HT-29 (cell line): Measurements from ENCODE around the gene NCLN. TPM values are rescaled to one million over a fixed set of nuclear protein-coding genes. Genes with fewer than 3 reads are reported as not detected.
"Not testable (repeated sequence)": the region's sequence is repeated elsewhere in the genome, so short reads cannot be mapped to it uniquely, and the experiment has no call there.

ENCODE experiments used
- DNase-seq: peaks from one replicate; pipeline ENCODE4 v3.0.0-alpha.2; 2015; ENCODE audit warnings: low spot score
- total RNA-seq: library from RNA; depleted of rRNA; stranded (reverse); fragments of >200 nt; shearing (Covaris generic); gene quantifications from 2 replicates; pipeline ENCODE4 v1.2.3, GENCODE V29; 2014

NCLN gene
- total RNA-seq, 1 experiment from 2014 or later = 104 TPM

DNA sequence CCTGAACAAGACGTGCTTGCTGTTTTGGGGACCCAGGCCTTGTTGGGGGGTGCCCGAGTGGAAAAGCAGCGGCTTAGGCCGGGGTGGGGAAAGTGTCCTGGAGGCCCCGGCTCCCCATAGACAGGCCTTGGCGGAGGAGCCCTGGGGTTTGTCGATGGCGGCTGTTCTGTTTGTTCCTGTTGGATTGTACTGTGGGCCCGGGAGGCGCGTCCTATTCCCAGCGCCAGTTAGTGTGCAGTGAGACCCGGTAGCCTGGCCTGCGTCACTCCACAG, 11.1 kb downstream of the NCLN start:
- DNase-seq = no peak

DNA sequence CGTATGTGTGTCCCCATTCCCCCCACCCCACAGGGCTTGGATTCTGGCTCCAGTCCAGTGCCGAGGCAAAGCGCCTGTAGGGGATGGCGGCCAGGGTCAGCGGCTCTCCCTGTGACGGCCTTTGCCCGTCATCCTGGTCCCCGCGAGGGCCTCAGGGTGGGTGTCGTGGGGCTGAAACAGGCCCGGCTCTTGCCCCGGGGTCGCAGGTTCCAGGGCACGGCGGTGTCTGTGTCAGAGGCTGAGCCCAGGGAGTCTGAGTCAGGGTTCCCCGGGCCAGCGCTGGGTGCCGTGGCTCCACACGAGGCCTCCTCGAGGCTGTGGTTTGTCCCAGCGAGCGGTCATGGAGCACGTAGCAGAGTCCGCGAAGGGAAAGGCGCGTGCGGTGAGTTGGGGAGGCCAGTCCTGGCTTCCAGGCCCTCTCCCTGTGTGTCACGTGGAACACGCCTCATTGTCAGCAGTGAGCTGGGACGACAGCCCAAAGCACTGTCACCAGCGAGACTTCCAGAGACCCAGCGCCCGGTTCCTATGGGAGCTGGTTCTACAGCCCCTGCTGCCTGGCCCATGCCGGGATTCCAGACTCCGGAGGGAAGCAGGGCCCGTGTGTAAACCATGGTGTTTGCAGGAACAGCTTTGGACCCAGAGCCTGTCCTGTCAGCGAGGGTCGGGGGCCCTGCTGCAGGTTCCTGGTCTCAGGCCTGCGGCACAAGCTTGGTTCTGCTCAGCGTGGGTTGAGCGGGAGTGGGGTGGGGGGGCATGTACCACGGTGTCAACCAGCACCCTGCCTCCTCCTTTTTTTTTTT, 13.4 kb downstream of the NCLN start:
- DNase-seq = no peak

DNA sequence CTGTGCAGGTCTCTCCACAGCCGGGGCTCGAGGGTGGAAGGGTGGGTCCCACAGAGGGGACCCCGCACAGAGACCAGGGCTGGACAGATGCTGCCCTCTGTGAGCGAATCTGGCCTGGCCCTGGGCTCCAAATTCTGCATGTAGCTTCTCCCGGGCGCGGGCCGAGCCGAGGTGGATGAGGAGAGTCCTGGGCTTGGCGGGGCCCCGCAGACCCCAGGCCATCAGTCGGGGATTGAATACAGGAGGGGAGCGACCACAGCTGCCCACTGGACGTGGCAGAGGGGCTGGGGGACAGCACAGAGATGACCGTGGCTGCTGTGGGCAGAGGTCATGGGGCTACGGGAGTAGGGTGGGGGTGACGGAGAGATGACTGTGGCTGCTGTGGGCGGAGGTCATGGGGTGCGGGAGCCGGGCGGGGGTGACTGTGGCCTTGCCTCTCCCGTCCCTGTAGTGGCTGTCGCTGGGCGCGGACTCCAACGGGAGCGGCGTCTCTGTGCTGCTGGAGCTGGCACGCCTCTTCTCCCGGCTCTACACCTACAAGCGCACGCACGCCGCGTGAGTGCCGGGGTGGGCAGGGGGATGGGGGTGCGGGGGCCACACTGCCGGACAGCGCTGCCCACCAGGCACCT, 15.5 kb downstream of the NCLN start:
- DNase-seq = no peak

DNA sequence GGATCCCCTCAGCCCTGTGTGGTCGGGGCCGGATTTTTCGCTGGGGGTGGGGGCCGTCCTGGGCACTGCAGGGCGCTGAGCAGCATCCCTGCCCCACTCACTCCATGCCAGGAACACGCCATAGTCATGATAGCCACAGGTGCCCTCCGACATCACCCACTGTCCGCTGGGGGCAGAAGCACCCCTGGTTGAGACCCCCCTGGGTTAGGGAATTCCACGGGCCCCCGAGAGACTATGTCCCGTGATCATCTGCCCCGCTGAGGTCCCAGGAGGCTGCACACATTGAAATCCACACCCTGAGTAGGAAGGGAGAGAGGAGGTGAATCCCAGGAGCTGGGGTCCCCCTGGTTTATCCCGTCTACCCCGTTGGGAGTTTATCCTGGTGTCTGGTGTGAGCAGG, 16.2 kb downstream of the NCLN start:
- no peak for DNase-seq

DNA sequence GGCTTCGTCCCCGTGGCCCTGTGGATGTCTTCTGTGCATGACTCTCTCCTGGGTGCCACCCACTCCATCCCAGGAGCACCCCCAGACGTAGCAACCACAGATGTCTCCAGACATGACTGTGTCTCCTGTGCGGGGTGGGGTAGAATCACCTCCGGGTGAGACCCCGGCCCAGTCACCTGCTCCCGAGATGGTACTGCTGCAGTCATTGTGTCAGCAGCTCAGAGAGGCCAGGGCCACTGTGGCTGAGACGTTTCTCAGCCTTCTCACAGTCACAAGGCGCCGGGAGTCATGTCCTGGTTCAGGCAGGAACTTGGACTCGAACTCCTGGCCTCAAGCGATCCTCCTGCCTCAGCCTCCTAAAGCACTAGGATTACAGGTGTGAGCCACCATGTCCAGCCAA, 16.6 kb downstream of the NCLN start:
- DNase-seq = no peak

DNA sequence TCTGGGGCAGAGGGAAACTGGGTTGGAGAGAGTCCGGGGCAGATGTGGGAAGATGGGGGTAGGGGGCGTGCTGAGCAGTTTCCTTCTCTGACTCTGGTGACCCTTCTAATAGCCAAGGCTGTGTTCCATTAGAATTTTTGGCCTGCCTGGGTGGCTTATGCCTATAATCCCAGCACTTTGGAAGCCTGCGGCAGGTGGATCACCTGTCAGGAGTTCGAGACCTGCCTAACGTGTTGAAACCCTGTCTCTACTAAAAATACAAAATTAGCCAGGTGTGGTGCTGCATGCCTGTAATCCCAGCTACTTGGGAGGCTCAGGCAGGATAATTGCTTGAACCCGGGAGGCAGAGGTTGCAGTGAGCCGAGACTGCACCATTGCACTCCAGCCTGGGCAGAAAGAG, 17.2 kb downstream of the NCLN start:
- DNase-seq = not testable (repeated sequence)

DNA sequence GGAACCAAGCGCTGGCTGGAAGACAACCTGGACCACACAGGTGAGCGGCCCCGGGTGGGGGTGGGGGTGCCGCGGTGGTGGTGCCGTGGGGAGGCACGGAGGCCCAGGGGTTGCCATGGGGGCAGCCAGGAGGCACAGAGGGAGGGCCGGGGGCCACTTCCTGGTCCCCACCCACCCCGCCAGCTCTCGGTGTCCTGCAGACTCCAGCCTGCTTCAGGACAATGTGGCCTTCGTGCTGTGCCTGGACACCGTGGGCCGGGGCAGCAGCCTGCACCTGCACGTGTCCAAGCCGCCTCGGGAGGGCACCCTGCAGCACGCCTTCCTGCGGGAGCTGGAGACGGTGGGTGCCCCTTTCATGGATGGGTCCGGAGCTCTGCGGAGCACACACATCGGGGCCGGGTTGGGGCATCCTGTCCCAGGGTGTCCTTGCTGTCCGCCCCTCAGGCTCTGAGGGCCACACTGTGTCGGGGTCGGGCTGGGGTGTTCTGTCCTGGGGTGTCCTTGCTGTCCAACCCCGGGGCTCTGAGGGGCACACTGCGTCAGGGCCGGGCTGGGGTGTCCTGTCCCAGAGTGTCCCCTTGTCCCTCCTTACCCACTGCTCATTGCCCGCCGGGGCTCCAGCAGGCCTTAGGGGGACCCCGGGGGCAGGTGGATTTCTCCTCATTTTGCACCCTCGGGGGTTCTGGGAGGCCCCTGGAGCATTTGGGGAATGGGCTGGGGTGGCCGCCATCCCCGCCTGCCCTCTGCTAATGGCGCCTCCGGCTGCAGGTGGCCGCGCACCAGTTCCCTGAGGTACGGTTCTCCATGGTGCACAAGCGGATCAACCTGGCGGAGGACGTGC, 18.3 kb downstream of the NCLN start:
- no peak for DNase-seq

DNA sequence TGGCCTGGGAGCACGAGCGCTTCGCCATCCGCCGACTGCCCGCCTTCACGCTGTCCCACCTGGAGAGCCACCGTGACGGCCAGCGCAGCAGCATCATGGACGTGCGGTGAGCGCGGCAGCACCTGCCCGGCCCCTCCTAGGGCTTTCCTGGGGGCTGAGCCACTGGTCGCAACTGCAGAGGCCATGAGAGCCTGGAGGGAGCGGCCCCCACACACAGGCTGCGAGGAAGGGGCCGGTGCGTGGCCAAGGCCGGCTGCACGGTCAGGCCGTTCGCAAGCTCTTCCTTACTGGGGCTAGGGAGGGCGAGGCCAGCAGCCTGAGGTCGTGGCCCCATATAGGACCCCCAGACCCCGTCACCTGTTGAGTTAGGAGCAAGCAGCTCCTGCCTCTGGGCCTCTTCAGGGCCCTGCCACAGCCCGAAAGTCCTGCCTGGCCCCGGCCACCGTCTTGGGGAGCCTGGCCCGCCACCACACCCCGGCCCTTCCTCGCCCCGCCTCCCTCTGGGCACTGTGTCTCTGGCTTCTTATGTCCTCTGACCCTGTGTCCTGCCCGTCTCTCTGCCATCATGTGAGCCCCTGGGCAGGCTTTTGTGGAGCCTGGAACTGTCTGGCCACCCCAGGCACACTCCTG, 19.0 kb downstream of the NCLN start:
- DNase-seq = no peak

DNA sequence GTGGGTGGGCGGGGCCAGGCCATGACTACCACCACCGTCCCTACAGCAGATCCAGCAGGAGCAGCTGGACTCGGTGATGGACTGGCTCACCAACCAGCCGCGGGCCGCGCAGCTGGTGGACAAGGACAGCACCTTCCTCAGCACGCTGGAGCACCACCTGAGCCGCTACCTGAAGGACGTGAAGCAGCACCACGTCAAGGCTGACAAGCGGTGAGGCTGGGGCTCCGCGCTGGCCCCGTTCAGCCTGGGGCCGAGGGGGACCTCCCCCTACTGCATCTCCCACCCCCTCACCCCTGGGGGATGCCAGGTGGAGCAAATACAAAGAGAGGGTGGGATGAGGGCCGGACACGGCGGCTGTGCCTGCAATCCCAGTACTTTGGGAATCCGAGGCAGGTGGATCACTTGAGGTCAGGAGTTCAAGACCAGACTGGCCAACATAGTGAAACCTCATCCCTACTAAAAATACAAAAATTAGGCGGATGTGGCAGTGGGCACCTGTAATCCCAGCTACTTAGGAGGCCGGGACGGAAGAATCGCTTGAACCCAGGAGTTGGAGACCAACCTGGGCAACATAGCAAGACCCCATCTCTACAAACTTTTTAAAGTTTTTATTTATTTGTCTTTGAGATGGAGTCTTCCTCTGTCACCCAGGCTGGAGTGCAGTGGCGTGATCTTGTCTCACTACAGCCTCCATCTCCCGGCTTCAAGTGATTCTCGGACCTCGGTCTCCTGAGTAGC, 20.7 kb downstream of the NCLN start:
- DNase-seq = no peak

DNA sequence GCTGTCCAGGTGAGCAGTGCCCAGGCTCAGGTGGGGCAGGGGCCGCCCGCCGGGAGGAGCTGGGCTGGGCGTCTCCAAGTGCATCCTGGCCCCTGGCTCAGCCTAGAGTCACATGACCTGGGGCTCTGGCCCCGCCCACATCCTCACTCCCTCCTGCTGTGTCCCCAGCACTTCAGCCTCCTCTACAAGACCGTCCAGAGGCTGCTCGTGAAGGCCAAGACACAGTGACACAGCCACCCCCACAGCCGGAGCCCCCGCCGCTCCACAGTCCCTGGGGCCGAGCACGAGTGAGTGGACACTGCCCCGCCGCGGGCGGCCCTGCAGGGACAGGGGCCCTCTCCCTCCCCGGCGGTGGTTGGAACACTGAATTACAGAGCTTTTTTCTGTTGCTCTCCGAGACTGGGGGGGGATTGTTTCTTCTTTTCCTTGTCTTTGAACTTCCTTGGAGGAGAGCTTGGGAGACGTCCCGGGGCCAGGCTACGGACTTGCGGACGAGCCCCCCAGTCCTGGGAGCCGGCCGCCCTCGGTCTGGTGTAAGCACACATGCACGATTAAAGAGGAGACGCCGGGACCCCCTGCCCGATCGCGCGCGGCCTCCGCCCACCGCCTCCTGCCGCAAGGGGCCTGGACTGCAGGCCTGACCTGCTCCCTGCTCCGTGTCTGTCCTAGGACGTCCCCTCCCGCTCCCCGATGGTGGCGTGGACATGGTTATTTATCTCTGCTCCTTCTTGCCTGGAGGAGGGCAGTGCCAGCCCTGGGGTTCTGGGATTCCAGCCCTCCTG, 21.9 kb downstream of the NCLN start:
- no peak for DNase-seq

DNA sequence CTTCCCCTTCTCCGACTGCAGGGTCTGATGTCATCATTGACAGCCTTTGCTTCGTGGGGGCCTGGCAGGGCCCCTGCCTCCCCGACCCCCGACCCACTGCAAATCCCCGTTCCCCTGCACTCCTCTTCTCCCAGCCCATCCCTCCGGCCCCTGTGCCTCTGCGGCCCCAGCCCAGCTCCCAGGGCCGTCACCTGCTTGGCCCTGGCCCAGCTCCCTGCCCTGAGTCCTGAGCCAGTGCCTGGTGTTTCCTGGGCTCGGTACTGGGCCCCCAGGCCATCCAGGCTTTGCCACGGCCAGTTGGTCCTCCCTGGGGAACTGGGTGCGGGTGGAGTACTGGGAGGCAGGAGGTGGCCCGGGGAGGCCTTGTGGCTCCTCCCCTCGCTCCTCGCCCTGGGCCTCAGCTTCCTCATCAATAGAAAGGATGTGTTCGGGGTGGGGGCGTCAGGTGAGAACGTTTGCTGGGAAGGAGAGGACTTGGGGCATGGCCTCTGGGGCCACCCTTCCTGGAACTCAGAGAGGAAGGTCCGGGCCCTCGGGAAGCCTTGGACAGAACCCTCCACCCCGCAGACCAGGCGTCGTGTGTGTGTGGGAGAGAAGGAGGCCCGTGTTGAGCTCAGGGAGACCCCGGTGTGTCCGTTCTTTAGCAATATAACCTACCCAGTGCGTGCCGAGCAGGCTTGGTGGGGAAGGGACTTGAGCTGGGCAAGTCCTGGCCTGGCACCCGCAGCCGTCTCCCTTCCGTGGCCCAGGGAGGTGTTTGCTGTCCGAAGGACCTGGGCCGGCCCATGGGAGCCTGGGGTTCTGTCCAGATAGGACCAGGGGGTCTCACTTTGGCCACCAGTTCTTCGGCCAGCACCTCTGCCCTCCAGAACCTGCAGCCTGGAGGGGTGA, 22.8 kb downstream of the NCLN start:
- no peak for DNase-seq

DNA sequence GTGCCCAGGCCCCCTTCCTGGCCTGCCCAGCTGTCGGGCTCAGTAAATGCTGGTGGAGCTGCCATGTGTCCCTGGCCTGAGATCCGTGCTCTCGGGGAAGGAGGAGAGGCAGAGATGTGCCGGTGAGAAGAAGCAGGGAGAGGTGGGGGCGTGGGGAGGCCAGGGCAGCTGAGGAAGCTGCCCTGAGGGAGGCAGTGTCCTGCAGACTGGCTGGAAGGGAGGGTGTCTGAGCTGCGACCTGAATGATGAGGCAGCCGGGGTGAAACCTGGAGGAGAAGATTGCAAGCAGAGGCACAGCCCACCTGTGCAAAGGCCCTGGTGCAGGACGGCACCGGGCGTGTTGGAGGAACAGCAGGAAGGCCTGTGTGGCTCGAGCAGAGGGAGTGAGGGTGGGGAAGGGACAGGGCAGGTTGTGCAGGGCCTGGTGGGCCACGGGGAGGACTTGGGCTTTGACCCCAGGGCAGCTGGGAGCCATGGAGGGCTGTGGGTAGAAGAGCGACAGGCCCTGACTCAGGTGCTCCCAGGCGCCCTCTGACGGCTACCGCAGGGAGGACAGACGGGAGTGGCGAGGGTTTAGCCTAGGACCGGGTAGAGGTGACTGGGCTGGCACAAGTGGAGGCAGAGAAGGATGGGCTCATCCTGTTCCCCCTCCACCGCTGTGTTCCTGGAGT, 24.8 kb downstream of the NCLN start:
- DNase-seq = peak; percentile 47

DNA sequence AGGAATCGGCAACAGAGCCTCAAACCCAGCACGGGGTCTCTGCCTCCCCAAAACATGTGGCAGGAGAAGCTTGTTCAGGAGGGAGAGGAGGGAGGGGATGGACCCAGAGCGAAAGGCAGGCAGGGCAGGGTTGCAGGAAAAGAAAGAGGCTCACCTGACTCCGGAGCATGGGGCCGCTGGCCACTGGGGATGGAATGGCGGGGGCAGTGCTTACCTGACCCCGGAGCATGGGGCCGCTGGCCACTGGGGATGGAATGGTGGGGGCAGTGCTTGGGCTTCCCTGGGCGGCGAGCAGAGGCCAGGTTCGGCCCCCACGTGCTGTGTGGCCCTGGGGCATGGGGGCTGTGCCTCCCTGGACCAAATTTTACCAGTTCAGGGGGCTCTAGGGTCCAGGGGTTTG, 25.5 kb downstream of the NCLN start:
- no peak for DNase-seq

DNA sequence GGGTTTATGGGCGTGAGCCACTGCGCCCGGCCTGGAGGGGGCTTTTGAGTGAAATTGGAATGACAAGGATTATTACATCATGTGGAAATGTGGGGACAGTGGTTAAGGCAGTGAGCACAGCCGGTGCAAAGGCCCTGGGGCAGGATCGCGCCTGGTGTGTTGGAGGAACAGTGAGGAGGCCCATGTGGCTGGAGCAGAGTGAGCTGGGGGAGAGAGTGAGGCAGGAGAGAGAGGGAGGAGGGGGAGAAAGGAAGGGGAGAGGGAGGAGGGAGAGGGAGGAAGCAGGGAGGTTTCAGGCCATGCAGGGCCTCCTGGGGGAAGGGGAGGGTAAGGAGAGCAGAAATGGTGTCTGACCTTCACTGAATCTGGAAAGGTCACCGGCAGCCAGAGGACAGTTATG, 27.4 kb downstream of the NCLN start:
- DNase-seq = no peak

DNA sequence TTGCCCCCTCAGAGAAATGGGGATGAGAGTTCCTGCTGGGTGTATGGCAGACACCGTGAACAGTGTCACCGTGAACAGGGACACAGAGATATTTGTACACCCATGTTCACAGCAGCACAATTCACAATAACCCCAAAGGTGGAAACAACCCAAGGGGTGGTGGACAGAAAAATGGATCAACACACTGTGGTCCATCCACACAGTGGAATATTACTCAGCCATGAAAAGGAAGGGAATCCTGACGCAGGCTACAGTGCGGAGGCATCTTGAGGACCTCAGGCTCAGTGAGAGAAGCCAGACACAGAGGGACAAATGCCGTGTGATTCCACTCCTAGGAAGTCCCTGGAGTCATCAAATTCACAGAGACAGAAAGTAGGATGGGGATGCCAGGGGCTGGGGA, 31.1 kb downstream of the NCLN start:
- no peak for DNase-seq

DNA sequence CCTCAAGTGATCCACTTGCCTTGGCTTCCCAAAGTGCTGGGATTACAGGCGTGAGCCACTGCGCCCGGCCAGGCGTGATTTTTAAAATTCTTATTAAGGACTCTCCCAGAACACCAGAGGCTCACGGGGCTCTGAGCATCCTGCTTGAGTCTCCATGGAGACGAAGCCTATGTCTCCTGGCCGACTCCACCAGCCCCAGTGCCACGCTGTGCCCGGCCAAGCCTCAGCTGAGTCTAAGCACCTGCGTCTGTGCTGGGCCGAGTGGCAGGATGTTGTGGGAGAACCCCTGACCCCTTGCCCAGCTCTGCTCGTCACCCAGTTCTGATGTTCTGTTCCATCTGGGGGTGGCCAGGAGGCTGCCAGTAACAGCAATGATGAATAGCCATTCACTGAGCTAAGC, 34.8 kb downstream of the NCLN start:
- no peak for DNase-seq

DNA sequence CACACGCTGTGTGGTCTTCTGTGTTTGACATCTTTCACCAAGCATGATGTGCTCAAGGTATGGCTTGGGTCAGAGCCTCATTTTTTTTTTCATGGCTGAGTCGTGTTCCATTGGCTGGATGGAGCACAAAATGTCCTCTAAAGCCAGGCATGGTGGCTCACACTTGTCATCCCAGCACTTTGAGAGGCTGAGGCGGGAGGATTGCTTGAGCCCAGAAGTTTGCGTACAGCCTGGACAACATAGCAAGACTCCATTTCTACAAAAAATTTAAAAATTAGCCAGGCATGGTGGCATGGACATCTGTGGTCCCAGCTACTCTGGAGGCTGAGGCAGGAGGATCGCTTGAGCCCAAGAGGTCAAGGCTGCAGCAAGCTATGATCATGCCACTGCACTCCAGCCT, 35.8 kb downstream of the NCLN start:
- not testable (repeated sequence) for DNase-seq

DNA sequence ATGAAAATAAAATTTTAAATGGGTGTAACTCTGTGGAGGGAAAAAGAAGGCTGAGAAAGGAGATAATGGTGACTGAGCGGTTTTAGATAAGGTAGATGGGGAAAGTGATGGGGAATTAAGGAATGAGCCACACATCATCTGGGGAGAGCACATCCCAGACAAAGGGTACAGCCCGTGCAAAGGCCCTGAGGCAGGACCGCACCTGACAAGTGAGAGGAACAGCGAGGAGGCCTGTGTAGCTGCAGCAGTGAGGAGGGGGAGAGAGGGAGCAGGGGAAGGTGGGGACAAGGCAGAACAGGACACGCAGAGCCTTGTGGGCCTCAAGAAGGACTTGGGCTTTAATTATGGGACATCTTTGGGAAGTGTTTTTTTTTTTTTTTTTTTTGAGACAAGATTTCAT, 37.0 kb downstream of the NCLN start:
- DNase-seq = no peak
